ENCODE data around the gene CDYL. TPM values are rescaled to one million over a fixed set of nuclear protein-coding genes. Genes with fewer than 3 reads are reported as not detected.

The CDYL gene
- total RNA-seq, 4 donors from 2014 or later: 24.1 to 24.8 (median 24.5) TPM

DNA sequence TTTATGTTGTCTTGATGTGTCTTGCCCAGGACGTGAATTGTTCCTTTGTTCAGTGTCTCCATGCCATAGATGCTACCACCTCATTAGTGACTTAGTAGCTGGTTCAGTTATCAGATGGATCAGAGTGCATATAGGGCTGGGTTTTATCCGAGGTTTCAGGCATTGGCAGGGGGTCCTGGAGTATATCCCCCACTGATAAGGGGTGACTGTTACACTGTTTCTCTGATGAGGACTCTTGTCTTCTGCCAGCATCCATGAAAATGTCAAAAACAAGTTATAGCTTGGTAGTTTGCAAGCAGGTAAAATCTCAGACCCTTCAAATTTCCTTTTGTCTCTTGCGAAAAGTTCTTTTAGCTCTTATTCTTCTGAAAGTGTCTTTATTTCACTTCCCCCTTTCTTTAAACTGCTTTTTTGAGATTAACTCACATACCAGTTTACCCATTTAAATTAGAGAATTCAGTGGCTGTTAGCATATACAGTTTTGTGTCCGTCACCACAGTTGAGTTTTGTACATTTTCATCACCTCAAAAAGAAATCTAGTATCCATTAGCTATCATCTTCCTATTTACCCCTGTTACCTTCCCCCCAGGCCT, 109.2 kb downstream of the CDYL start:
- H3K27ac ChIP-seq: no peak overlapping the region
- no peaks in the 10 kb centered on the region for H3K9me3 ChIP-seq
- H3K36me3 ChIP-seq: no peaks in the 10 kb centered on the region
- DNase-seq (no peak), ATAC-seq (no peak)
- intact Hi-C loops (cut with DNase I; ENCODE audit: low total_unique reads) (no loop called here), in situ Hi-C loops (cut with MboI; ENCODE audit: low sequenced_read_pairs in 4 of 4) (no loop called here)
- H3K4me1 ChIP-seq: peaks cover 13 to 14% of the 10 kb centered on the region in 2 donors
- no peaks in the 10 kb centered on the region for H3K27me3 ChIP-seq
- H3K4me3 ChIP-seq: no peak overlapping the region
- no peak for TF ChIP-seq POLR2A (IDR thresholded peaks at IDR 0.05)
- TF ChIP-seq, protein P1, sequence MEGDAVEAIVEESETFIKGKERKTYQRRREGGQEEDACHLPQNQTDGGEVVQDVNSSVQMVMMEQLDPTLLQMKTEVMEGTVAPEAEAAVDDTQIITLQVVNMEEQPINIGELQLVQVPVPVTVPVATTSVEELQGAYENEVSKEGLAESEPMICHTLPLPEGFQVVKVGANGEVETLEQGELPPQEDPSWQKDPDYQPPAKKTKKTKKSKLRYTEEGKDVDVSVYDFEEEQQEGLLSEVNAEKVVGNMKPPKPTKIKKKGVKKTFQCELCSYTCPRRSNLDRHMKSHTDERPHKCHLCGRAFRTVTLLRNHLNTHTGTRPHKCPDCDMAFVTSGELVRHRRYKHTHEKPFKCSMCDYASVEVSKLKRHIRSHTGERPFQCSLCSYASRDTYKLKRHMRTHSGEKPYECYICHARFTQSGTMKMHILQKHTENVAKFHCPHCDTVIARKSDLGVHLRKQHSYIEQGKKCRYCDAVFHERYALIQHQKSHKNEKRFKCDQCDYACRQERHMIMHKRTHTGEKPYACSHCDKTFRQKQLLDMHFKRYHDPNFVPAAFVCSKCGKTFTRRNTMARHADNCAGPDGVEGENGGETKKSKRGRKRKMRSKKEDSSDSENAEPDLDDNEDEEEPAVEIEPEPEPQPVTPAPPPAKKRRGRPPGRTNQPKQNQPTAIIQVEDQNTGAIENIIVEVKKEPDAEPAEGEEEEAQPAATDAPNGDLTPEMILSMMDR (IDR thresholded peaks at IDR 0.05 in 4 of 5, conservative IDR thresholded peaks at IDR 0.05 in 1 of 5): no peak

DNA sequence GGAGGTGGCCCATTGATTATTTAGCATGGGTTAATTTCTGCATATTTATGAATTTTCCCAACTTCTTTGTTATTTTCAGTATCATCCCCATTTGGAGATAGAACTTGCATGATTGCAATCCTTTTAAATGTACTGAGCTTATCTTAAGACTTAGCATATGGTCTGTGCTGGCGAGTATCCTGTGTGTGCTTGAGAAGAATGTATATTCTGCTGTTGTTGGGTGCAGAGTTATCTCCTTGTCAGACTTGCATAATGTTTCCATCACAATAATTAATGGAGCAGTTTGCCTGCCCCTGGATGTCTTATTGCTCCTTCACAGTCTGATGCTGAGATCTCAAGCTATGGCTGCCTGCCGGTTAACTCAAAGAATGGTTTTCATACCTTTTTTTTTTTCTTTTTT, 112.6 kb downstream of the CDYL start:
- H3K36me3 ChIP-seq: peaks cover 0 to 16% of the 10 kb centered on the region in 2 donors
- ATAC-seq: no peak
- TF ChIP-seq, protein P1 (IDR thresholded peaks at IDR 0.05 in 4 of 5, conservative IDR thresholded peaks at IDR 0.05 in 1 of 5): no peak
- no peak for TF ChIP-seq POLR2A (IDR thresholded peaks at IDR 0.05)
- intact Hi-C loops (cut with DNase I; ENCODE audit: low total_unique reads): no loop called here
- H3K27me3 ChIP-seq: no peaks in the 10 kb centered on the region
- no peaks in the 10 kb centered on the region for H3K9me3 ChIP-seq
- H3K4me3 ChIP-seq: no peak overlapping the region
- no peak overlapping the region for H3K27ac ChIP-seq
- in situ Hi-C loops (cut with MboI; ENCODE audit: low sequenced_read_pairs in 4 of 4): no loop called here
- H3K4me1 ChIP-seq: peaks cover 0 to 6% of the 10 kb centered on the region in 2 donors
- no peak for DNase-seq

DNA sequence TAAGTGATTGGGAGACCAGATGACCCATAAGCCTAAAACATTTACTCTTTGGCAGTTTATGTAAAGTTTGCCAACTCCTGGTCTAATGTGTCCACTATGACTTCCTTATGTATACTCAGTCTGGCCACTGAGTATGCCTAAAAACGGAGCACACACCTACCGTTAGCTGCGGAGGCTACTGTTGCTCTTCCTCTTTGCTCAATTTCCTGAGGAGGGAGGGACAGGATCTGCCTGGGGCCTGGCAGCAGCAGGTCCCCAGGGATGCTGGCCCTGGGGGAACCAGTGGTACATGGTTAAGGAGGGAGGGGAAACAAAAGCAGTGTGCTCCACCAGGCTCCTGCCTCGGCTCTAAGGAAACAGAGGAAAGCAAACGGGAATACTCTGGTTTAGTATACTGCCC, 113.5 kb downstream of the CDYL start:
- intact Hi-C loops (cut with DNase I; ENCODE audit: low total_unique reads): no loop called here
- no peaks in the 10 kb centered on the region for H3K9me3 ChIP-seq
- no peak for DNase-seq
- H3K27ac ChIP-seq: no peak overlapping the region
- H3K27me3 ChIP-seq: no peaks in the 10 kb centered on the region
- TF ChIP-seq POLR2A (IDR thresholded peaks at IDR 0.05): no peak
- TF ChIP-seq, protein P1 (IDR thresholded peaks at IDR 0.05 in 4 of 5, conservative IDR thresholded peaks at IDR 0.05 in 1 of 5): no peak
- H3K36me3 ChIP-seq: peaks cover 0 to 16% of the 10 kb centered on the region in 2 donors
- peaks cover 0 to 6% of the 10 kb centered on the region in 2 donors for H3K4me1 ChIP-seq
- ATAC-seq: no peak
- no peak overlapping the region for H3K4me3 ChIP-seq
- in situ Hi-C loops (cut with MboI; ENCODE audit: low sequenced_read_pairs in 4 of 4): no loop called here

DNA sequence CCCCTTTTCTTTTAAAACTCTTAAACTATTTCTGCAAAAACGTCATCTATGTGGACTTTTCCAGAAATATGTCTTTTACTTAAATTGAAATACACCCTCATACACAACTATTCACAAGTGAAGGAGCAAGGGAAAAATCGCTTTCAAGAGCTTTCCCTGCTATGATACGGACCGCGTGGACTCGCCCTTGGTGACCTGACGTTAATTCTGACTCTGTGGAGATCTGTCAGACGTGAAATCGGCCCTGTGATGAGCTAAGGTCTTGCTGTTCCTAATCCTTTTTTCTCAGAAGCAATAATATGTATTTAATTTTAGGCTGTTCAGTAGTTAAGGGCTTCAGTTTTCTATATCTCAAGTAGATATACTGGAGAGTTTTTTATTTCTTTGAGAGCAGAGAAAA, 114.0 kb downstream of the CDYL start:
- Histone ChIP-seq H3K4me1 (peaks cover 0 to 6% of the 10 kb centered on the region in 2 donors), H3K4me3 (no peak overlapping the region), H3K36me3 (peaks cover 0 to 16% of the 10 kb centered on the region in 2 donors), H3K9me3 (no peaks in the 10 kb centered on the region), H3K27ac (no peak overlapping the region), H3K27me3 (no peaks in the 10 kb centered on the region)
- DNase-seq (no peak), ATAC-seq (no peak)
- TF ChIP-seq POLR2A (IDR thresholded peaks at IDR 0.05): no peak
- TF ChIP-seq, protein P1 (IDR thresholded peaks at IDR 0.05 in 4 of 5, conservative IDR thresholded peaks at IDR 0.05 in 1 of 5): no peak
- in situ Hi-C loops (cut with MboI; ENCODE audit: low sequenced_read_pairs in 4 of 4) (no loop called here), intact Hi-C loops (cut with DNase I; ENCODE audit: low total_unique reads) (no loop called here)

DNA sequence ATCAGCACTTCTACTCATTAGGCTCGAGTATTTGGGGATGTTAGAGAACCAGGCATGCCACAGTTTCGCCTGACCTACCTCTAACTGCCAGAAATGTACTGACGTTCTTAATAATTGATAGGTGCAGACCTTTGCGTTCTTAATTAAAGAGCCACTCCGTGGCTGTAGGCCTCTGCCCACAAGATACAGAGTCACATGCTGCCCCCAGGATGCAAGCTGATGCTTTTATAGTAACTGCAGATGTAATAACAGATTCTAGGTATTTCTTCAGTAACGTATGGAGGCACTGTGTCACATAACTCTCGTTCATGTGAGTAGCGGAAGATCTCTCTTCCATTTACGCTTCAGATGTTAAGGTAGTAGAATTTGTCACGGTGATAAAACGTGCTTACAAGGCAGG, 114.4 kb downstream of the CDYL start:
- in situ Hi-C loops (cut with MboI; ENCODE audit: low sequenced_read_pairs in 4 of 4): no loop called here
- no peak for ATAC-seq
- H3K27ac ChIP-seq: no peak overlapping the region

More for the DNA sequence above, 114.4 kb downstream of the CDYL start:
- H3K4me3 ChIP-seq: no peak overlapping the region
- TF ChIP-seq POLR2A (IDR thresholded peaks at IDR 0.05): no peak
- TF ChIP-seq, protein P1 (IDR thresholded peaks at IDR 0.05 in 4 of 5, conservative IDR thresholded peaks at IDR 0.05 in 1 of 5): no peak
- no peak for DNase-seq
- H3K36me3 ChIP-seq: peaks cover 0 to 16% of the 10 kb centered on the region in 2 donors
- no peaks in the 10 kb centered on the region for H3K27me3 ChIP-seq
- no peaks in the 10 kb centered on the region for H3K9me3 ChIP-seq
- intact Hi-C loops (cut with DNase I; ENCODE audit: low total_unique reads): no loop called here
- H3K4me1 ChIP-seq: peaks cover 0 to 6% of the 10 kb centered on the region in 2 donors

Measured in gastrocnemius medialis (tissue), 4 donors.